Measurements from ENCODE around the gene LYPD5.
A peak's percentile ranks its signal among the peaks of the same experiment; 100 is the strongest.

Gene LYPD5

GRCh38 chr19:43797118-43797517 lies 5.1 kb downstream of the LYPD5 start:
- no peaks in the 10 kb centered on the region for H3K9me3 Mint-ChIP-seq
- H3K27ac Mint-ChIP-seq: no peak overlapping the region
- no peaks in the 10 kb centered on the region for H3K36me3 Mint-ChIP-seq (ENCODE audit: low read depth)
- DNase-seq (ENCODE audit: low spot score): no peak
- H3K4me3 Mint-ChIP-seq: peak overlapping the region; percentile 43
- peaks cover 17% of the 10 kb centered on the region for H3K4me1 Mint-ChIP-seq (ENCODE audit: low read depth)
- H3K27me3 Mint-ChIP-seq (ENCODE audit: low read depth): peaks cover 31% of the 10 kb centered on the region

DNA sequence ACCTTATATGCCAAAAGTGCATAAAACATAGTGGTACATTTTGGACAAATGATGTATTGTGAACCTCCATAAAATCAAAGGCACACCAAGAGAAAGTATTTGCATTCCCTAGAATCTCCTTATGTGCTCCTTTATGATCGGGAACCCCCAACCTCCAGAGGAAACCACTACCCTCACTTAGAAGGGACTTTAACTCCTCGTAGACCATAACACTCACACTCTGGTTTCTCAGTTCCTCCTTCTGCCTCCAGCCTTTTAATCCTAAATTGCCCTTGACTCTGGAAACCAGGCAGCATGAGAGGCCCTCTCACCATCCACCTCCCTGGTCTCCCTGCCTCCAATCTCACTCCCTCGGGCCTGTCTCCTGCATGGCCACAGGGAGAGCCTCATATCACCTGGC lies 11.7 kb downstream of the LYPD5 start:
- Mint-ChIP-seq H3K4me3 (no peak overlapping the region), H3K9me3 (no peaks in the 10 kb centered on the region), H3K4me1 (ENCODE audit: low read depth) (no peaks in the 10 kb centered on the region), H3K27me3 (ENCODE audit: low read depth) (peaks cover 15% of the 10 kb centered on the region), H3K36me3 (ENCODE audit: low read depth) (no peaks in the 10 kb centered on the region), H3K27ac (no peak overlapping the region)
- DNase-seq (ENCODE audit: low spot score): no peak

DNA sequence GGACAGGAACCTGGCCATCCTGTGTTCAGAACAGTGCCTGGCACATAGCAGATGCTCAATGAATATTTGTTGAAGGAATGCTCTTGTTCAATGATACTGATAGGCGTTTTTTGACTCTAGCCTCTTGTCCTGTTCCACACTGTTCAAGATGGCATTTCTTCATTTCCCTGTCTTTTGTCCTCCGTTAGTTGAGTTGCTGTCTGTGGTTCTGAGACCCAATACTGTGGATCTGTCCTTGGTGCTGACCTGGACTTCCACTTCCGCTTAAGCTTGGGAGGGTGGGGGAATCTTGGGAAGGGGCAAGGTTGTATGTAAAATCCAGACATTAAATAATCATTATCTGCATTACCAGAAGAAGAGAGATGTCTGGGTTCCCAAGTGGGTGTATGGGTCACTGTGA lies 13.2 kb downstream of the LYPD5 start:
- no peaks in the 10 kb centered on the region for H3K9me3 Mint-ChIP-seq
- DNase-seq (ENCODE audit: low spot score): no peak
- H3K27ac Mint-ChIP-seq: no peak overlapping the region
- H3K4me3 Mint-ChIP-seq: no peak overlapping the region
- H3K27me3 Mint-ChIP-seq (ENCODE audit: low read depth): peaks cover 15% of the 10 kb centered on the region
- peaks cover 11% of the 10 kb centered on the region for H3K4me1 Mint-ChIP-seq (ENCODE audit: low read depth)
- no peaks in the 10 kb centered on the region for H3K36me3 Mint-ChIP-seq (ENCODE audit: low read depth)

GRCh38 chr19:43786665-43787064 lies 15.6 kb downstream of the LYPD5 start:
- Mint-ChIP-seq H3K4me1 (ENCODE audit: low read depth) (peaks cover 29% of the 10 kb centered on the region), H3K27me3 (ENCODE audit: low read depth) (peaks cover 7% of the 10 kb centered on the region), H3K27ac (no peak overlapping the region), H3K9me3 (no peaks in the 10 kb centered on the region), H3K4me3 (no peak overlapping the region), H3K36me3 (ENCODE audit: low read depth) (no peaks in the 10 kb centered on the region)
- no peak for DNase-seq (ENCODE audit: low spot score)

GRCh38 chr19:43784981-43785808 lies 17.1 kb downstream of the LYPD5 start:
- Mint-ChIP-seq H3K4me1 (ENCODE audit: low read depth) (peaks cover 36% of the 10 kb centered on the region), H3K27ac (peak overlapping the region; percentile 99), H3K36me3 (ENCODE audit: low read depth) (no peaks in the 10 kb centered on the region), H3K9me3 (no peaks in the 10 kb centered on the region), H3K27me3 (ENCODE audit: low read depth) (peaks cover 2% of the 10 kb centered on the region), H3K4me3 (peak overlapping the region; percentile 61)
- DNase-seq (ENCODE audit: low spot score): peak; percentile 53

- H3K9me3 Mint-ChIP-seq: no peaks in the 10 kb centered on the region
- DNase-seq (ENCODE audit: low spot score): peak; percentile 70
- peak overlapping the region; percentile 77 for H3K4me3 Mint-ChIP-seq
- peaks cover 4% of the 10 kb centered on the region for H3K36me3 Mint-ChIP-seq (ENCODE audit: low read depth)
- H3K4me1 Mint-ChIP-seq (ENCODE audit: low read depth): peaks cover 42% of the 10 kb centered on the region
- H3K27ac Mint-ChIP-seq: peak overlapping the region; percentile 99
- peaks cover 2% of the 10 kb centered on the region for H3K27me3 Mint-ChIP-seq (ENCODE audit: low read depth)
Observed at GRCh38 chr19:43784241-43784980, 17.8 kb downstream of the LYPD5 start.

- H3K27me3 Mint-ChIP-seq (ENCODE audit: low read depth): peaks cover 2% of the 10 kb centered on the region
- peaks cover 48% of the 10 kb centered on the region for H3K4me1 Mint-ChIP-seq (ENCODE audit: low read depth)
- H3K36me3 Mint-ChIP-seq (ENCODE audit: low read depth): peaks cover 5% of the 10 kb centered on the region
- H3K4me3 Mint-ChIP-seq: peak overlapping the region; percentile 77
- peak overlapping the region; percentile 99 for H3K27ac Mint-ChIP-seq
- H3K9me3 Mint-ChIP-seq: no peaks in the 10 kb centered on the region
- DNase-seq (ENCODE audit: low spot score): no peak
Observed at GRCh38 chr19:43783636-43784035, 18.6 kb downstream of the LYPD5 start.

GRCh38 chr19:43782689-43783231 lies 19.5 kb downstream of the LYPD5 start:
- Mint-ChIP-seq H3K27me3 (ENCODE audit: low read depth) (peaks cover 2% of the 10 kb centered on the region), H3K4me3 (peak overlapping the region; percentile 52), H3K27ac (peak overlapping the region; percentile 94), H3K4me1 (ENCODE audit: low read depth) (peaks cover 57% of the 10 kb centered on the region), H3K9me3 (no peaks in the 10 kb centered on the region), H3K36me3 (ENCODE audit: low read depth) (peaks cover 5% of the 10 kb centered on the region)
- DNase-seq (ENCODE audit: low spot score): no peak

DNA sequence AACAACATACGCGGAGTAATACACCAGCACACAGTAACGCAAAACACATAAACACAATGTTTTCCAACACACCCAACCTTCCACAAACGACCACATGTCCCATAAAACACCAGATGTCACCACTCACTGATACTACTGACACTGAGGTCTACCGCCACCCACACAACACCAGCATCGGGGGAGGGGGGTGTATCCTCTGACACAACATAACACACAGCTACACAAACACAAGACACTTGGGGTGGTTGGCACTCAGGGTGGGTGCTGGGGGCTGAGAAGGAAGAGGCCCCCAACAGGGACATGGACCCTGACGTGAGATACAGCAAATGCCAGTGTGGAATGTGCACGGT lies 20.0 kb downstream of the LYPD5 start:
- Mint-ChIP-seq H3K4me3 (peak overlapping the region; percentile 52), H3K27ac (peak overlapping the region; percentile 94), H3K9me3 (no peaks in the 10 kb centered on the region), H3K36me3 (ENCODE audit: low read depth) (peaks cover 5% of the 10 kb centered on the region), H3K4me1 (ENCODE audit: low read depth) (peaks cover 59% of the 10 kb centered on the region), H3K27me3 (ENCODE audit: low read depth) (no peaks in the 10 kb centered on the region)
- no peak for DNase-seq (ENCODE audit: low spot score)

- Mint-ChIP-seq H3K9me3 (no peaks in the 10 kb centered on the region), H3K4me1 (ENCODE audit: low read depth) (peaks cover 63% of the 10 kb centered on the region), H3K4me3 (peak overlapping the region; percentile 81), H3K36me3 (ENCODE audit: low read depth) (peaks cover 8% of the 10 kb centered on the region), H3K27ac (peak overlapping the region; percentile 94), H3K27me3 (ENCODE audit: low read depth) (no peaks in the 10 kb centered on the region)
- no peak for DNase-seq (ENCODE audit: low spot score)
Observed at GRCh38 chr19:43781630-43782310, 20.5 kb downstream of the LYPD5 start.

GRCh38 chr19:43780706-43781525 lies 21.3 kb downstream of the LYPD5 start, which contains the start of gene KCNN4:
Gene KCNN4, minus strand, starts transcription at chr19:43780973. Its CDS starts 112 bp downstream, at chr19:43780861.
- Mint-ChIP-seq H3K4me1 (ENCODE audit: low read depth) (peaks cover 69% of the 10 kb centered on the region), H3K27me3 (ENCODE audit: low read depth) (no peaks in the 10 kb centered on the region), H3K4me3 (peak within 1 kb of the TSS; percentile 81), H3K9me3 (no peaks in the 10 kb centered on the region), H3K36me3 (ENCODE audit: low read depth) (peaks cover 11% of the 10 kb centered on the region), H3K27ac (peak within 1 kb of the TSS; percentile 94)
- peak; percentile 82 for DNase-seq (ENCODE audit: low spot score)

- no peaks in the 10 kb centered on the region for H3K9me3 Mint-ChIP-seq
- peaks cover 17% of the 10 kb centered on the region for H3K36me3 Mint-ChIP-seq (ENCODE audit: low read depth)
- H3K27me3 Mint-ChIP-seq (ENCODE audit: low read depth): no peaks in the 10 kb centered on the region
- peaks cover 68% of the 10 kb centered on the region for H3K4me1 Mint-ChIP-seq (ENCODE audit: low read depth)
- H3K4me3 Mint-ChIP-seq: peak overlapping the region; percentile 81
- peak overlapping the region; percentile 94 for H3K27ac Mint-ChIP-seq
- DNase-seq (ENCODE audit: low spot score): no peak
Observed at GRCh38 chr19:43779820-43780219, 22.4 kb downstream of the LYPD5 start.

DNA sequence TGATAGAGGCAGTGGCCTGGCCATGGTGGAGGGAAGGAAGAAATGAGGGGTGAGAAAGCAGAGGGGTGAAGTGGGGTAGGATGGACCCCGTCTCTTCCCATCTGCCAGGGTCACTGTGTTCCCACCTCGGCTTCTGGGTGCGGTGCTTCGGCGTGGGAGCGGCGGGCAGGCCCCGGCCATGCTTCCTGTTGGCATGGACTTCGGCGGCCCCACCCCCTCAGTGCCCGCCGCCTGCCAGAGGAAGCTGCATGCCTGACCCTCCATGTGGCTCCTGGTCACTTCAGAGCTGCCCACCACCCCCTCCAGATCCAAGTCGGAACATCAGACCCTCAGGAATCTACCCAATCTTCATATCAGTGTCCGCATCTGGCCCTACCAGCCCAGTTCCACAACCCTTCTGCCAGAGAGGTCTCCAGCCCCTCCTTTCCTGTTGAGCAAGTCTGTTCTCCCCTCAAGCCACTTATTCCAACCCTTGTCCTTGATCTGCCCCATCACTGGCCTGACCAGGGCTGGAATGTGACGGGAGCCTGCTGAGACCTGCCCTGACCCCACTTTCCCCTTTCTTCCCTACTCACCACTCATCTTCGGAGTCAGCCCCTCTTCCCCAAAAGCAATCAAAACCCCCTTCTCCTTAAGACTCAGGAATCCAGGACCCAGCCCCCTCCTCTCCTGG lies 23.0 kb downstream of the LYPD5 start:
- Mint-ChIP-seq H3K27ac (peak overlapping the region; percentile 94), H3K27me3 (ENCODE audit: low read depth) (no peaks in the 10 kb centered on the region), H3K36me3 (ENCODE audit: low read depth) (peaks cover 17% of the 10 kb centered on the region), H3K9me3 (no peaks in the 10 kb centered on the region), H3K4me3 (peak overlapping the region; percentile 81), H3K4me1 (ENCODE audit: low read depth) (peaks cover 64% of the 10 kb centered on the region)
- no peak for DNase-seq (ENCODE audit: low spot score)

Measured in T-helper 2 cell treated with Interferon-gamma antibody and Interleukin-4, amounts not matched to agents 5 μg/mL and 100 μg/mL, for 36 hours (primary cell).